Parathyroid adenoma (tissue), 2 donors: ENCODE results near the gene LZTS3.

Experiments used
- H2AFZ ChIP-seq: fragments of 300-600 bp; sonication (generic); one replicate; pipeline ENCODE4 v1.7.0; 2017; ENCODE audit warnings: antibody characterized with exemption, mild to moderate bottlenecking
- H3K27ac ChIP-seq: fragments of 300-600 bp; sonication (generic); one replicate; pipeline ENCODE4 v1.7.0; 2017
- H3K27me3 ChIP-seq: fragments of 300-600 bp; sonication (generic); one replicate; pipeline ENCODE4 v1.7.0; 2017; ENCODE audit warnings: low read length; ENCODE audit not compliant: control insufficient read depth, insufficient read depth
- H3K36me3 ChIP-seq: fragments of 300-600 bp; sonication (generic); one replicate; pipeline ENCODE4 v1.7.0; 2017; ENCODE audit warnings: low read length; ENCODE audit not compliant: control insufficient read depth, insufficient read depth
- H3K4me1 ChIP-seq: fragments of 300-600 bp; sonication (generic); one replicate; pipeline ENCODE4 v1.7.0; 2017; ENCODE audit warnings: control low read depth
- H3K4me2 ChIP-seq: fragments of 300-600 bp; sonication (generic); one replicate; pipeline ENCODE4 v1.7.0; 2017; ENCODE audit warnings: low read length
- H3K4me3 ChIP-seq: fragments of 300-600 bp; sonication (generic); one replicate; pipeline ENCODE4 v1.7.0; 2017; ENCODE audit warnings: low read depth, low read length
- H3K79me2 ChIP-seq: fragments of 300-600 bp; sonication (generic); one replicate; pipeline ENCODE4 v1.7.0; 2017; ENCODE audit warnings: control low read depth
- H3K9ac ChIP-seq: fragments of 300-600 bp; sonication (generic); one replicate; pipeline ENCODE4 v1.7.0; 2017; ENCODE audit warnings: mild to moderate bottlenecking
- H3K9me3 ChIP-seq: fragments of 300-600 bp; sonication (generic); one replicate; pipeline ENCODE4 v1.7.0; 2017; ENCODE audit warnings: low read length; ENCODE audit not compliant: control insufficient read depth
- CTCF ChIP-seq: fragments of 300-600 bp; sonication (generic); IDR thresholded peaks from one replicate; pipeline ENCODE4 v1.7.0; 2017; ENCODE audit warnings: antibody characterized with exemption, mild to moderate bottlenecking
- donor health status: primary hyperparathyroidism.

Gene LZTS3

GRCh38 chr20:3115190-3116107, 57.9 kb downstream of the LZTS3 start:
- H3K4me1 ChIP-seq = peaks cover 5% of the 10 kb centered on the region
- no peak overlapping the region for H3K27ac ChIP-seq
- no peaks in the 10 kb centered on the region for H3K27me3 ChIP-seq
- H3K79me2 ChIP-seq = peaks cover 2% of the 10 kb centered on the region
- H3K9ac ChIP-seq = no peak overlapping the region
- H3K36me3 ChIP-seq = no peaks in the 10 kb centered on the region
- no peaks in the 10 kb centered on the region for H3K9me3 ChIP-seq
- H3K4me3 ChIP-seq = no peak overlapping the region
- TF ChIP-seq CTCF = peak; percentile 82
- no peak overlapping the region for H3K4me2 ChIP-seq
- H2AFZ ChIP-seq = peak overlapping the region; percentile 15
